GM21390 (cell line): ENCODE measurements around the gene PIK3R2.

Source experiments
- ATAC-seq: cut with Tn5 transposase; IDR thresholded peaks from one replicate; pipeline ENCODE4 v1.9.1; 2021; ENCODE audit not compliant: unreplicated experiment

PIK3R2 gene

GRCh38 chr19:18171605-18172327, 18.8 kb downstream of the PIK3R2 start:
- ATAC-seq: no peak

- ATAC-seq: no peak
Observed at GRCh38 chr19:18172331-18173053, 19.5 kb downstream of the PIK3R2 start.

- ATAC-seq: no peak
Observed at GRCh38 chr19:18173054-18173571, 20.1 kb downstream of the PIK3R2 start.

GRCh38 chr19:18173572-18174288, 20.8 kb downstream of the PIK3R2 start, which contains the start of gene IFI30:
Gene IFI30 (plus strand): TSS chr19:18173813. CDS start chr19:18173842, 29 bp downstream.
- ATAC-seq: peak; percentile 38

- ATAC-seq: no peak
Observed at GRCh38 chr19:18174983-18175382, 22.0 kb downstream of the PIK3R2 start.

GRCh38 chr19:18176367-18177310, 23.7 kb downstream of the PIK3R2 start:
- no peak for ATAC-seq

GRCh38 chr19:18179957-18180356, 27.0 kb downstream of the PIK3R2 start:
- ATAC-seq: no peak

GRCh38 chr19:18183529-18183928, 30.6 kb downstream of the PIK3R2 start:
- ATAC-seq: no peak

GRCh38 chr19:18185538-18185937, 32.6 kb downstream of the PIK3R2 start:
- no peak for ATAC-seq

- no peak for ATAC-seq
Observed at GRCh38 chr19:18190278-18190677, 37.3 kb downstream of the PIK3R2 start.

GRCh38 chr19:18191640-18192062, 38.7 kb downstream of the PIK3R2 start:
- ATAC-seq: no peak

- ATAC-seq: peak; percentile 82
Observed at GRCh38 chr19:18192673-18193387, 39.9 kb downstream of the PIK3R2 start, which contains the start of gene MPV17L2. Gene MPV17L2 (plus strand): TSS chr19:18193218. CDS start chr19:18193282, 64 bp downstream.

- ATAC-seq: no peak
Observed at GRCh38 chr19:18193388-18194180, 40.6 kb downstream of the PIK3R2 start.

GRCh38 chr19:18194181-18194530, 41.2 kb downstream of the PIK3R2 start:
- no peak for ATAC-seq

GRCh38 chr19:18194554-18195238, 41.7 kb downstream of the PIK3R2 start:
- no peak for ATAC-seq

- ATAC-seq: no peak
Observed at GRCh38 chr19:18196511-18196845, 43.5 kb downstream of the PIK3R2 start.

GRCh38 chr19:18197306-18197705, 44.3 kb downstream of the PIK3R2 start:
- ATAC-seq: no peak

GRCh38 chr19:18197941-18198340, 45.0 kb downstream of the PIK3R2 start:
- no peak for ATAC-seq
